GM12878 (cell line): ENCODE results near the gene MYO3B.

Experiments used
- CTCF ChIP-seq, 3 experiments: IDR thresholded peaks in 2 of 3; conservative IDR thresholded peaks in 1 of 3; 2 replicates each; pipeline ENCODE4 v1.5.1; 2011; ENCODE audit warnings: low read depth in 3 of 3, low read length in 3 of 3, mild to moderate bottlenecking in 3 of 3, control low read depth in 2 of 3, moderate library complexity in 2 of 3, inconsistent platforms in 1 of 3, mixed read lengths in 1 of 3; ENCODE audit not compliant: control insufficient read depth in 2 of 3, insufficient read depth in 1 of 3; ENCODE audit errors: extremely low read depth in 1 of 3
- CUX1 ChIP-seq: IDR thresholded peaks from 2 replicates; pipeline ENCODE4 v1.6.1; 2012; ENCODE audit warnings: improper control_type of control experiment, low read depth, low read length; ENCODE audit not compliant: insufficient replicate concordance
- KDM1A ChIP-seq: fragments of 200-600 bp; sonication (generic); IDR thresholded peaks from 2 replicates; pipeline ENCODE4 v1.6.1; 2016; ENCODE audit warnings: borderline replicate concordance
- MAX ChIP-seq: IDR thresholded peaks from 2 replicates; pipeline ENCODE4 v1.6.1; 2012; ENCODE audit warnings: low read depth, low read length, improper control_type of control experiment
- POLR2A ChIP-seq: IDR thresholded peaks from 2 replicates; pipeline ENCODE4 v1.6.1; 2011; ENCODE audit warnings: low read depth, mild to moderate bottlenecking, low read length
- POLR2AphosphoS2 ChIP-seq: IDR thresholded peaks from 2 replicates; pipeline ENCODE4 v1.6.1; 2011; ENCODE audit warnings: low read depth, mild to moderate bottlenecking, low read length, improper control_type of control experiment, moderate library complexity
- RAD21 ChIP-seq: IDR thresholded peaks from 2 replicates; pipeline ENCODE4 v1.6.1; 2011; ENCODE audit warnings: mild to moderate bottlenecking, low read depth, low read length, moderate library complexity; ENCODE audit not compliant: insufficient read depth
- USF2 ChIP-seq: IDR thresholded peaks from 2 replicates; pipeline ENCODE4 v1.6.1; 2011; ENCODE audit warnings: low read depth, low read length, improper control_type of control experiment, borderline replicate concordance

- no peak for TF ChIP-seq CTCF (IDR thresholded peaks at IDR 0.05 in 2 of 3, conservative IDR thresholded peaks at IDR 0.05 in 1 of 3; ENCODE audit: control insufficient read depth in 2 of 3, extremely low read depth in 1 of 3, insufficient read depth in 1 of 3, low read depth in 3 of 3, low read length in 3 of 3)
- TF ChIP-seq RAD21 = no peak
- TF ChIP-seq MAX = no peak
- no peak for TF ChIP-seq POLR2A
- no peak for TF ChIP-seq USF2
- no peak for TF ChIP-seq POLR2AphosphoS2
- no peak for TF ChIP-seq CUX1
- TF ChIP-seq KDM1A = no peak
Measured at GRCh38 chr2:170189757-170190156, 11.8 kb downstream of the MYO3B start.
